ELF-1 (cell line): ENCODE data around the gene RNF224.

ENCODE experiments used
- DNase-seq: peaks from one replicate; pipeline ENCODE4 v3.0.0-alpha.2; 2016; ENCODE audit warnings: low read depth, low spot score

The RNF224 gene

DNA sequence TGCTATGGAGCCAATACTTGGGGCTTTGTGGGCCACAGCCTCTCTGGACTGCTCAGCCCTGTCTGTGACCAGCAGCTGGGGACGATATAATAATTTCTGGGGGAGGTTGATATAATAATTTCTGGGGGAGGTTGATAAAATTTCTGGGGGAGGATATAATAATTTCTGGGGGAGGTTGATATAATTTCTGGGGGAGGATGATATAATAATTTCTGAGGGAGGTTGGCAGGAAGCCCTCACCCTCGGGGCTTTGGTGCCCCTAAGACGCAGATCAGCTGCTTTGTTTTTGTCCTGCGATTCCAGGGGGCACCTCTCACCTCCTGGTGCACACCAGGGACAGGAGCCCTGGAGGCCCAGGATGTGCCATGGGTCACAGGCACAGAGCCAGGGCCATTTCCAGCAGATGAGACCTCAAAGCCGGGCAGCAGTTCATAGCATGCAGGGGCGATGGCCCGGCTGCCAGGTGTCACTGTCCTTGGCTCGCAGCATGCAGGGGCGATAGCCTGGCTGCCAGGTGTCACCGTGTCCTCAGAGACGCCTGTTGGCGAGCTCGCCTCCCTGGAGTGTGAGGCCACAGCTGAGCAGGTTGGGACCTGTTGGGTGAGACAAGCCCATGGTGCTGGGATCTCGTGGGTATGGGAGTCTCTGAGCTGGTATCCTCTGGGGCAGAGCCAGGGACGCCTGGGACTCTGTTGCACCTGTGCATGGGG is 46.5 kb downstream of the RNF224 start:
- no peak for DNase-seq

DNA sequence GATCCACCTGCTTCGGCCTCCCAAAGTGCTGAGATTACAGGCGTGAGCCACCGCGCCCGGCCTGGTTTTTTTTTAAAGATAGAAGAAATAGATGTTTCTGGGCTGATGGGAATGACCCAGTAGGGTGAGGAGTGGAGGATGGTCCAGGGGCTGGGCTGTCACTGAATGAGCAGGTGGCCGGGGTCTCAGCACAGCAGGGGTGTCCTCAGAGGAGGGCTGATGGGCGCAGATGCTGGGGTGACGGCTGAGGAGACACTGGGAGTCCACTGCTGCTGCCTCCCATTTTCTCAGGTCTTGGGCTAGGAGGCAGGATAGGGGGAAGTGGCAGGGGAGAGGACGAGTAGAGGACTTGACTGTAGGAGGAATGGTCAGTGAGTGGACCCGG is 47.9 kb downstream of the RNF224 start:
- DNase-seq, result no peak

DNA sequence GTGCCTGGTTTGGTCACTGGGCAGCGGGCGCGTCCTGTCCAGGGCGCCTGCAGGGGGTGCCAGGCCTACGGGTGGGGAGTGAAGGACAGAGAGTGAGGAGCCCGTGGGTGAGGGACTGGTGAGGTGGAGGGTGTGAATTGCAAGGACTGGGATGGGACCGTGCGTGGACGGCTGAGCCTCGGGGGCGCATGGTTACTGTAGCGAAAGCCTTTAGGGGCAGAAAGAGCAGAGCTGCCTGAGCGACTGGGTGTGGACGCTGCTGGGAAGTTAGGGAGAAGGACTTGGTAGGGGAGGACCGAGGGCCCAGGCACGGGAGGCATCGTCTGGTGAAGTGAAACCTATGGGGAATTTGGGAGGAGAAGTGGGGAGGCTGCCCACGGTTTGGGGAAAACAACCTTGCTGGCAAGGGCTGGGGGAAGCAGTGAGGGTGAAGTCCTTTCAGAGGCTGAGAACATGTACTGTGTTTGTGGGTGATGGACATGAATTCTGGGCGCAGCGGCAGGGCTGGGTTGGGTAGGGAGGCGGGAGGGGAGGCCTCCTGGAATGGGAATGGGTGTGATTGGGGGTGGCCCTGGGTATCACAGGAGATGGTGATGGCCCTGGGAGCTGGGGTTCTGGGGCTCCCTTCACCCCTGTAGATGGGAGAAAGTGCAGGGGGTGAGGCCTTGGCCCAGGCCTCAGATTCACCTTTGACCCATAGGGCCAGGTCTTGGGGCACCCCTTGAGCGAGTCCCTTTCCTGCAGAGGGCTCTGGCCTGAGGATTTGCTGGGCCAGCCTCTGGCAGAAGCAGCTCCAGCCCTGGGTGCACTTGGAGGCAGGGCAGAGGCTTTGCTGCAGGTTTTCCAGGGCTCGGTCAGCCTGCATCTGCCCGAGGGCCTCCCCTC is 48.5 kb downstream of the RNF224 start:
- no peak for DNase-seq

- DNase-seq, result peak; percentile 60
These were observed 49.4 kb downstream of the RNF224 start for GRCh38 chr9:137276473-137277328.

GRCh38 chr9:137277329-137278041 is 50.2 kb downstream of the RNF224 start, which contains the start of gene TOR4A:
TSS of gene TOR4A (plus strand) at chr9:137277726. CDS start at chr9:137278690, 964 bp downstream.
- DNase-seq, result peak; percentile 76

DNA sequence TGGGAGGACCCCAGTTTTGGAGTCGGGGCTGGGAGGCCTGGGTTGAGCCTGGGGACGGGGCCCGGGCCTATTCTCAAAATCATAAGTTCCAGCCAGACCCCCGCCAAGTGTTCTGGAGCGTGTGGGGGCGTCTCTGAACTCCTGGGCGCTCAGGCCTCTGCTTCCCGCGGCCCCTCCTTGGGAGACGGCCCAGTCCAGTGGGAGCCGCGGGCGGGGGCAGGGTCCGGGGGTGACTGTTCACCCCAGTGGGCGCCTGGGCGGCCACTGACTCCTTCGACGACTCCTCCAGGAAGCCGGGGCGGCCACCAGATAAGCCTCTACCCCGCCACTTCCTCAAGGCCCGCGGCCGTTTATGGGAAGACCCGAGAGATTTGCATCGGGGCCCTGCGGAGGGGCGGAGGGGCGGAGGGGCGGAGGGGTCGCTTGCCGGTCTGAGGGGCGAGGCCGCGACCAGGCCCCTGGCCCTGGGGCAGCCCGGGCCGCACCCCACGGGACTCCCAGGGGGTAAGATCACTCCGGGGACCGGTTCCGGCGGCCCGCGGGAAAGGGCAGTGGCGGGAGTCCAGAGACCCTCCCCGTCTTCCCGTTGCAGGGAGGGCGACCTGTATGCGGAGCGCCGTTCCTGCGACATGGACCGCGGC is 50.9 kb downstream of the RNF224 start:
- no peak for DNase-seq
